ENCODE measurements around the gene AWAT2.
"Not testable (repeated sequence)": the region's sequence is repeated elsewhere in the genome, so short reads cannot be mapped to it uniquely, and the experiment has no call there.

AWAT2 gene

GRCh38 chrX:70041993-70042392, 7.7 kb downstream of the AWAT2 start:
- no peak for DNase-seq

- DNase-seq = no peak
Observed at GRCh38 chrX:70039758-70040157, 10.0 kb downstream of the AWAT2 start.

GRCh38 chrX:70038951-70039350, 10.8 kb downstream of the AWAT2 start:
- no peak for DNase-seq

GRCh38 chrX:70038515-70038914, 11.2 kb downstream of the AWAT2 start:
- DNase-seq = no peak

- DNase-seq = no peak
Observed at GRCh38 chrX:70034646-70035045, 15.1 kb downstream of the AWAT2 start.

GRCh38 chrX:70033348-70034051, 16.2 kb downstream of the AWAT2 start:
- DNase-seq = no peak

GRCh38 chrX:70032792-70033191, 16.9 kb downstream of the AWAT2 start:
- DNase-seq = no peak

- DNase-seq = no peak
Observed at GRCh38 chrX:70030301-70030767, 19.4 kb downstream of the AWAT2 start.

GRCh38 chrX:70029863-70030262, 19.9 kb downstream of the AWAT2 start:
- no peak for DNase-seq

GRCh38 chrX:70026851-70027200, 22.9 kb downstream of the AWAT2 start:
- no peak for DNase-seq

GRCh38 chrX:70026112-70026850, 23.5 kb downstream of the AWAT2 start:
- DNase-seq = no peak

GRCh38 chrX:70025464-70025863, 24.3 kb downstream of the AWAT2 start:
- no peak for DNase-seq

GRCh38 chrX:70022616-70023015, 27.1 kb downstream of the AWAT2 start:
- DNase-seq = no peak

GRCh38 chrX:70016513-70016912, 33.2 kb downstream of the AWAT2 start:
- no peak for DNase-seq

GRCh38 chrX:70013466-70014381, 36.0 kb downstream of the AWAT2 start:
- DNase-seq = no peak

GRCh38 chrX:70012756-70013155, 37.0 kb downstream of the AWAT2 start:
- no peak for DNase-seq

GRCh38 chrX:70009970-70010369, 39.8 kb downstream of the AWAT2 start:
- no peak for DNase-seq

GRCh38 chrX:70009049-70009448, 40.7 kb downstream of the AWAT2 start:
- DNase-seq = no peak

GRCh38 chrX:70007946-70008345, 41.8 kb downstream of the AWAT2 start:
- DNase-seq = no peak

GRCh38 chrX:70001708-70002341, 47.9 kb downstream of the AWAT2 start:
- DNase-seq = no peak

GRCh38 chrX:70001269-70001668, 48.5 kb downstream of the AWAT2 start:
- no peak for DNase-seq

GRCh38 chrX:69998299-69998698, 51.4 kb downstream of the AWAT2 start:
- DNase-seq = not testable (repeated sequence)

GRCh38 chrX:69996113-69996468, 53.6 kb downstream of the AWAT2 start:
- DNase-seq = no peak
